H1 (cell line): Measurements from ENCODE around the gene CSNK1G3. TPM values are rescaled to one million over a fixed set of nuclear protein-coding genes. Genes with fewer than 3 reads are reported as not detected.
"Not testable (repeated sequence)": the region's sequence is repeated elsewhere in the genome, so short reads cannot be mapped to it uniquely, and the experiment has no call there.

Experiments
- CTCF ChIA-PET: fragments of 300-600 bp; sonication (Branson Sonifier 250); formaldehyde crosslinking; loops from one replicate; lab custom pipeline; 2021; ENCODE audit not compliant: partially characterized antibody; lab: Charles Lee
- POLR2A ChIA-PET: fragments of 300-600 bp; sonication (Branson Sonifier 250); formaldehyde crosslinking; loops from one replicate; lab custom pipeline; 2021; ENCODE audit warnings: inconsistent platforms; ENCODE audit not compliant: partially characterized antibody; lab: Charles Lee
- DNase-seq, 2 experiments: peaks; one replicate each; pipeline versions ENCODE4 v3.0.0 to v3.0.0-alpha.2; 2010 to 2022; ENCODE audit warnings: low spot score in 2 of 2, low read depth in 1 of 2, mixed read lengths in 1 of 2
- FAIRE-seq: peaks from 2 replicates; lab custom pipeline; 2011; peaks lifted over from hg19 to GRCh38; lab: Jason Lieb, UNC
- H2AFZ ChIP-seq: 2 replicates; pipeline ENCODE4 v1.8.1; 2012; ENCODE audit warnings: low read length, inconsistent platforms
- H2AK5ac ChIP-seq: 2 replicates; pipeline ENCODE4 v1.6.1; 2013; ENCODE audit warnings: low read depth, low read length
- H2BK120ac ChIP-seq: replicated peaks from 2 replicates; pipeline ENCODE3; 2013; ENCODE audit warnings: low read depth, low read length, inconsistent platforms
- H2BK12ac ChIP-seq: 2 replicates; pipeline ENCODE4 v1.6.1; 2013; ENCODE audit warnings: low read depth, low read length
- H2BK15ac ChIP-seq: 2 replicates; pipeline ENCODE4 v1.6.1; 2013; ENCODE audit warnings: low read length
- H2BK20ac ChIP-seq: 2 replicates; pipeline ENCODE4 v1.6.1; 2013; ENCODE audit warnings: low read length
- H2BK5ac ChIP-seq: 2 replicates; pipeline ENCODE4 v1.6.1; 2013; ENCODE audit warnings: low read depth, low read length
- H3K14ac ChIP-seq: 2 replicates; pipeline ENCODE4 v1.6.1; 2013; ENCODE audit warnings: inconsistent platforms; ENCODE audit not compliant: insufficient read length
- H3K18ac ChIP-seq: 2 replicates; pipeline ENCODE4 v1.6.1; 2013; ENCODE audit warnings: low read length; ENCODE audit errors: extremely low read depth
- H3K23ac ChIP-seq: 2 replicates; pipeline ENCODE4 v1.6.1; 2013; ENCODE audit warnings: inconsistent platforms; ENCODE audit not compliant: insufficient read length
- H3K23me2 ChIP-seq: 2 replicates; pipeline ENCODE4 v1.6.1; 2013; ENCODE audit warnings: low read depth, low read length
- H3K27ac ChIP-seq: 2 replicates; pipeline ENCODE4 v1.6.1; 2011; ENCODE audit warnings: low read depth, low read length, inconsistent platforms
- H3K27me3 ChIP-seq, 4 experiments: replicated peaks in 1 of 4; 1 replicate in 1 of 4; 2 replicates in 3 of 4; pipeline versions ENCODE4 v1.6.1 to v1.8.1; 2011 to 2013; ENCODE audit warnings: low read length in 3 of 4, mild to moderate bottlenecking in 3 of 4, inconsistent platforms in 2 of 4, mixed read lengths in 2 of 4, moderate library complexity in 1 of 4; ENCODE audit not compliant: control insufficient read depth in 3 of 4, insufficient read depth in 3 of 4; ENCODE audit errors: extremely low read depth in 1 of 4
- H3K36me3 ChIP-seq, 4 experiments: 2 replicates each; pipeline versions ENCODE4 v1.6.1 to v1.8.1; 2011 to 2013; ENCODE audit warnings: mild to moderate bottlenecking in 4 of 4, low read length in 3 of 4, moderate library complexity in 2 of 4, control low read depth in 1 of 4, inconsistent platforms in 1 of 4; ENCODE audit not compliant: insufficient read depth in 4 of 4, control insufficient read depth in 2 of 4
- H3K4ac ChIP-seq: replicated peaks from 2 replicates; pipeline ENCODE3; 2013; ENCODE audit warnings: low read length, low read depth, mixed read lengths, inconsistent platforms; ENCODE audit not compliant: insufficient read length
- H3K4me1 ChIP-seq, 4 experiments: replicated peaks in 1 of 4; 1 replicate in 1 of 4; 2 replicates in 3 of 4; pipeline versions ENCODE4 v1.6.1 to v1.8.1; 2011 to 2013; ENCODE audit warnings: low read length in 3 of 4, inconsistent platforms in 2 of 4, mixed read lengths in 1 of 4; ENCODE audit not compliant: insufficient read depth in 4 of 4, control insufficient read depth in 3 of 4
- H3K4me2 ChIP-seq, 2 experiments: 2 replicates each; pipeline versions ENCODE4 v1.6.1 to v1.8.1; 2011 to 2013; ENCODE audit warnings: low read depth in 2 of 2, low read length in 2 of 2, control low read depth in 1 of 2, inconsistent platforms in 1 of 2, mild to moderate bottlenecking in 1 of 2; ENCODE audit not compliant: insufficient read depth in 1 of 2
- H3K4me3 ChIP-seq, 4 experiments: fragments of 200-600, 300-600 bp in 1 of 4; sonication (generic), shearing (Covaris generic), sonication (Bioruptor Twin) in 1 of 4; 2 replicates each; pipeline versions ENCODE4 v1.5.1 to v1.8.1; 2011 to 2016; ENCODE audit warnings: low read length in 4 of 4, low read depth in 3 of 4, control low read depth in 2 of 4, inconsistent platforms in 2 of 4, mild to moderate bottlenecking in 2 of 4, mixed read lengths in 1 of 4, moderate library complexity in 1 of 4; ENCODE audit not compliant: insufficient read depth in 2 of 4; ENCODE audit errors: extremely low read depth in 1 of 4
- H3K56ac ChIP-seq: replicated peaks from 2 replicates; pipeline ENCODE3; 2013; ENCODE audit warnings: low read depth, mild to moderate bottlenecking, mixed read lengths, low read length, inconsistent platforms; ENCODE audit not compliant: insufficient read length
- H3K79me1 ChIP-seq: 2 replicates; pipeline ENCODE4 v1.6.1; 2013; ENCODE audit warnings: low read depth, low read length, control low read depth
- H3K79me2 ChIP-seq, 2 experiments: 2 replicates each; pipeline versions ENCODE4 v1.6.1 to v1.8.1; 2012 to 2013; ENCODE audit warnings: low read length in 2 of 2, mild to moderate bottlenecking in 2 of 2, inconsistent platforms in 1 of 2; ENCODE audit not compliant: insufficient read depth in 2 of 2, control insufficient read depth in 1 of 2
- H3K9ac ChIP-seq, 4 experiments: replicated peaks in 1 of 4; 1 replicate in 1 of 4; 2 replicates in 3 of 4; pipeline versions ENCODE4 v1.6.1 to v1.8.1; 2011 to 2013; ENCODE audit warnings: low read depth in 3 of 4, low read length in 3 of 4, control low read depth in 2 of 4, mild to moderate bottlenecking in 2 of 4, moderate library complexity in 2 of 4, inconsistent platforms in 1 of 4; ENCODE audit errors: extremely low read depth in 1 of 4
- H3K9me3 ChIP-seq, 2 experiments: 2 replicates each; pipeline versions ENCODE4 v1.6.1 to v1.8.1; 2012 to 2013; ENCODE audit warnings: mild to moderate bottlenecking in 2 of 2, moderate library complexity in 2 of 2, control low read depth in 1 of 2, inconsistent platforms in 1 of 2, low read depth in 1 of 2, low read length in 1 of 2, mixed read lengths in 1 of 2; ENCODE audit not compliant: insufficient read depth in 2 of 2
- H4K20me1 ChIP-seq, 2 experiments: replicated peaks in 1 of 2; 2 replicates each; pipeline versions ENCODE3 to v1.8.1; 2011 to 2013; ENCODE audit warnings: inconsistent platforms in 2 of 2, low read length in 2 of 2, mild to moderate bottlenecking in 1 of 2; ENCODE audit not compliant: insufficient read depth in 2 of 2, control insufficient read depth in 1 of 2
- H4K5ac ChIP-seq: 2 replicates; pipeline ENCODE4 v1.6.1; 2013; ENCODE audit warnings: low read length, low read depth, mixed read lengths, inconsistent platforms; ENCODE audit not compliant: insufficient read length
- H4K8ac ChIP-seq: 2 replicates; pipeline ENCODE4 v1.8.0; 2013; ENCODE audit warnings: mild to moderate bottlenecking, moderate library complexity, low read length, inconsistent platforms; ENCODE audit not compliant: insufficient read depth; ENCODE audit errors: extremely low read depth
- H4K91ac ChIP-seq: replicated peaks from 2 replicates; pipeline ENCODE3; 2013; ENCODE audit warnings: low read length, mixed read lengths, inconsistent platforms; ENCODE audit not compliant: insufficient read length
- BACH1 ChIP-seq: IDR thresholded peaks from 2 replicates; pipeline ENCODE4 v1.6.1; 2012; ENCODE audit warnings: low read length, improper control_type of control experiment
- HDAC6 ChIP-seq: IDR thresholded peaks from one replicate; pipeline ENCODE4 v1.7.1; 2012; ENCODE audit warnings: low read depth, mild to moderate bottlenecking, inconsistent platforms, low read length, moderate library complexity
- JUN ChIP-seq: IDR thresholded peaks from 2 replicates; pipeline ENCODE4 v1.6.1; 2011; ENCODE audit warnings: low read depth, mild to moderate bottlenecking, improper control_type of control experiment, low read length
- MAX ChIP-seq: IDR thresholded peaks from 2 replicates; pipeline ENCODE4 v1.6.1; 2012; ENCODE audit warnings: inconsistent platforms
- SUZ12 ChIP-seq: fragments of 200-600 bp; sonication (generic); IDR thresholded peaks from 2 replicates; pipeline ENCODE4 v1.6.1; 2012; ENCODE audit warnings: mild to moderate bottlenecking, inconsistent platforms, low read length, moderate library complexity, mixed read lengths
- TEAD4 ChIP-seq: IDR thresholded peaks from 2 replicates; pipeline ENCODE4 v1.6.1; 2012; ENCODE audit warnings: low read depth, low read length, inconsistent platforms, mixed read lengths
- WGBS, 2 experiments: shearing (Covaris generic) in 1 of 2; methylation state at CpG; one replicate each; pipeline versions ENCODE4 v1.1.6 to v1.1.7; 2013 to 2015; ENCODE audit warnings: low lambda C conversion rate in 2 of 2, mixed read lengths in 2 of 2, inconsistent platforms in 1 of 2, low coverage in 1 of 2, missing lambda C conversion rate in 1 of 2; ENCODE audit not compliant: insufficient replicate concordance in 2 of 2, insufficient coverage in 1 of 2, insufficient read length in 1 of 2; ENCODE audit errors: extremely low coverage in 1 of 2, missing lambda C conversion rate in 1 of 2; 5-methylcytosine and 5-hydroxymethylcytosine counted together
- polyA plus RNA-seq, 7 experiments: library from polyadenylated mRNA; depleted of rRNA in 3 of 7; stranded (reverse) in 5 of 7; unstranded in 2 of 7; fragments of >200 nt in 5 of 7; fragments of 200-250 nt in 2 of 7; gene quantifications; 1 replicate in 5 of 7; 2 replicates in 1 of 7; 4 replicates in 1 of 7; pipeline versions ENCODE4 v1.2.1 to v1.2.3, GENCODE V29; 2011 to 2013; ENCODE audit warnings: missing spikeins in 2 of 7, mixed read lengths in 2 of 7
- total RNA-seq: library from RNA; stranded (reverse); fragmentation: NEBNext Ultra II Directional; extraction: Animal tissue kit (Norgen Biotek cat#: 25700); gene quantifications from 2 replicates; pipeline ENCODE4 v1.2.1, GENCODE V29; 2021

The CSNK1G3 gene
- total and polyA plus RNA-seq, 2 of the 8 experiments (the other 6 are each of a cell fraction or from before 2014, with no cell fraction given) = 10.6 to 58.9 TPM

GRCh38 chr5:123636006-123636405 lies 124.0 kb downstream of the CSNK1G3 start (continued):
- TF ChIP-seq MAX (no peak), JUN (no peak), HDAC6 (no peak), SUZ12 (no peak), BACH1 (no peak), TEAD4 (no peak)

- H3K79me2 ChIP-seq, H4K5ac ChIP-seq, H3K9ac ChIP-seq, H3K23ac ChIP-seq, DNase-seq, H3K23me2 ChIP-seq, H3K14ac ChIP-seq, H2AK5ac ChIP-seq, FAIRE-seq, H2BK120ac ChIP-seq, H3K27me3 ChIP-seq, H4K20me1 ChIP-seq, H3K4me2 ChIP-seq, H3K4ac ChIP-seq, H2BK12ac ChIP-seq, H3K18ac ChIP-seq, H3K9me3 ChIP-seq, H3K36me3 ChIP-seq, H4K8ac ChIP-seq, H3K79me1 ChIP-seq, H2BK5ac ChIP-seq, H4K91ac ChIP-seq, H3K4me1 ChIP-seq, H2BK20ac ChIP-seq, H2BK15ac ChIP-seq, H3K4me3 ChIP-seq, H3K56ac ChIP-seq, H2AFZ ChIP-seq, H3K27ac ChIP-seq: not testable (repeated sequence)
- CTCF ChIA-PET = interaction anchor here (0.5 to 0.7 kb wide), 2 partner anchors 12 to 15 kb away, joined by 3 read pairs; no protein-coding TSS in a partner anchor
- POLR2A ChIA-PET = interaction anchor here (0.7 kb wide), 1 partner anchor 413 kb away, joined by 3 read pairs; no protein-coding TSS in a partner anchor
- WGBS, 2 experiments = 94% methylated on average over 10 of the region's 10 CpGs; no CpG with 5 or more reads in 1 of the 2 experiments
These were observed 125.1 kb downstream of the CSNK1G3 start for GRCh38 chr5:123637028-123637427.
